ENCODE results near the gene NCAPG. TPM values are rescaled to one million over a fixed set of nuclear protein-coding genes. Genes with fewer than 3 reads are reported as not detected.

NCAPG gene
- total RNA-seq, 1 donor from 2014 or later, result 6.0 TPM

GRCh38 chr4:17811078-17811603, 362 bp downstream of the NCAPG start:
- H3K9me3 Mint-ChIP-seq (ENCODE audit: unreplicated experiment), result peaks cover 4% of the 10 kb centered on the region
- peaks cover 10% of the 10 kb centered on the region for H3K27me3 Mint-ChIP-seq (ENCODE audit: unreplicated experiment)
- H3K4me3 Mint-ChIP-seq (ENCODE audit: unreplicated experiment), result peak overlapping the region; percentile 100
- H3K4me1 Mint-ChIP-seq (ENCODE audit: low read depth, unreplicated experiment), result peaks cover 25% of the 10 kb centered on the region
- peak overlapping the region; percentile 98 for H3K27ac Mint-ChIP-seq (ENCODE audit: unreplicated experiment)
- TF ChIP-seq CTCF (IDR thresholded peaks at IDR 0.05; ENCODE audit: partially characterized antibody, unreplicated experiment), result no peak
- H3K36me3 Mint-ChIP-seq (ENCODE audit: unreplicated experiment), result no peaks in the 10 kb centered on the region
- DNase-seq, result peak; percentile 19

GRCh38 chr4:17812125-17812524, 1.3 kb downstream of the NCAPG start:
- H3K36me3 Mint-ChIP-seq (ENCODE audit: unreplicated experiment), result no peaks in the 10 kb centered on the region
- H3K9me3 Mint-ChIP-seq (ENCODE audit: unreplicated experiment), result peaks cover 4% of the 10 kb centered on the region
- peaks cover 23% of the 10 kb centered on the region for H3K4me1 Mint-ChIP-seq (ENCODE audit: low read depth, unreplicated experiment)
- no peak for TF ChIP-seq CTCF (IDR thresholded peaks at IDR 0.05; ENCODE audit: partially characterized antibody, unreplicated experiment)
- DNase-seq, result no peak
- peak overlapping the region; percentile 75 for H3K27ac Mint-ChIP-seq (ENCODE audit: unreplicated experiment)
- H3K4me3 Mint-ChIP-seq (ENCODE audit: unreplicated experiment), result peak overlapping the region; percentile 100
- H3K27me3 Mint-ChIP-seq (ENCODE audit: unreplicated experiment), result peaks cover 10% of the 10 kb centered on the region

- H3K4me1 Mint-ChIP-seq (ENCODE audit: low read depth, unreplicated experiment), result peaks cover 16% of the 10 kb centered on the region
- H3K36me3 Mint-ChIP-seq (ENCODE audit: unreplicated experiment), result no peaks in the 10 kb centered on the region
- H3K27me3 Mint-ChIP-seq (ENCODE audit: unreplicated experiment), result peaks cover 10% of the 10 kb centered on the region
- peak overlapping the region; percentile 44 for H3K27ac Mint-ChIP-seq (ENCODE audit: unreplicated experiment)
- H3K9me3 Mint-ChIP-seq (ENCODE audit: unreplicated experiment), result peaks cover 4% of the 10 kb centered on the region
- no peak for DNase-seq
- no peak for TF ChIP-seq CTCF (IDR thresholded peaks at IDR 0.05; ENCODE audit: partially characterized antibody, unreplicated experiment)
- peak overlapping the region; percentile 53 for H3K4me3 Mint-ChIP-seq (ENCODE audit: unreplicated experiment)
These were observed 2.0 kb downstream of the NCAPG start for GRCh38 chr4:17812801-17813200.

GRCh38 chr4:17814140-17814539, 3.4 kb downstream of the NCAPG start:
- Mint-ChIP-seq H3K27ac (ENCODE audit: unreplicated experiment) (peak overlapping the region; percentile 39), H3K27me3 (ENCODE audit: unreplicated experiment) (peaks cover 10% of the 10 kb centered on the region), H3K9me3 (ENCODE audit: unreplicated experiment) (peaks cover 4% of the 10 kb centered on the region), H3K4me3 (ENCODE audit: unreplicated experiment) (no peak overlapping the region), H3K4me1 (ENCODE audit: low read depth, unreplicated experiment) (peaks cover 10% of the 10 kb centered on the region), H3K36me3 (ENCODE audit: unreplicated experiment) (no peaks in the 10 kb centered on the region)
- no peak for DNase-seq
- no peak for TF ChIP-seq CTCF (IDR thresholded peaks at IDR 0.05; ENCODE audit: partially characterized antibody, unreplicated experiment)

- no peak for TF ChIP-seq CTCF (IDR thresholded peaks at IDR 0.05; ENCODE audit: partially characterized antibody, unreplicated experiment)
- DNase-seq, result no peak
- H3K4me1 Mint-ChIP-seq (ENCODE audit: low read depth, unreplicated experiment), result peaks cover 10% of the 10 kb centered on the region
- no peak overlapping the region for H3K4me3 Mint-ChIP-seq (ENCODE audit: unreplicated experiment)
- H3K27me3 Mint-ChIP-seq (ENCODE audit: unreplicated experiment), result peaks cover 3% of the 10 kb centered on the region
- no peaks in the 10 kb centered on the region for H3K9me3 Mint-ChIP-seq (ENCODE audit: unreplicated experiment)
- H3K36me3 Mint-ChIP-seq (ENCODE audit: unreplicated experiment), result no peaks in the 10 kb centered on the region
- H3K27ac Mint-ChIP-seq (ENCODE audit: unreplicated experiment), result no peak overlapping the region
These were observed 5.4 kb downstream of the NCAPG start for GRCh38 chr4:17816142-17816541.

All from glutamatergic neuron (in vitro differentiated cells).